ENCODE measurements around the gene ZBTB38.

ZBTB38 gene

GRCh38 chr3:141333836-141334626, 34.3 kb upstream of the ZBTB38 start:
- TF ChIP-seq, protein P1, sequence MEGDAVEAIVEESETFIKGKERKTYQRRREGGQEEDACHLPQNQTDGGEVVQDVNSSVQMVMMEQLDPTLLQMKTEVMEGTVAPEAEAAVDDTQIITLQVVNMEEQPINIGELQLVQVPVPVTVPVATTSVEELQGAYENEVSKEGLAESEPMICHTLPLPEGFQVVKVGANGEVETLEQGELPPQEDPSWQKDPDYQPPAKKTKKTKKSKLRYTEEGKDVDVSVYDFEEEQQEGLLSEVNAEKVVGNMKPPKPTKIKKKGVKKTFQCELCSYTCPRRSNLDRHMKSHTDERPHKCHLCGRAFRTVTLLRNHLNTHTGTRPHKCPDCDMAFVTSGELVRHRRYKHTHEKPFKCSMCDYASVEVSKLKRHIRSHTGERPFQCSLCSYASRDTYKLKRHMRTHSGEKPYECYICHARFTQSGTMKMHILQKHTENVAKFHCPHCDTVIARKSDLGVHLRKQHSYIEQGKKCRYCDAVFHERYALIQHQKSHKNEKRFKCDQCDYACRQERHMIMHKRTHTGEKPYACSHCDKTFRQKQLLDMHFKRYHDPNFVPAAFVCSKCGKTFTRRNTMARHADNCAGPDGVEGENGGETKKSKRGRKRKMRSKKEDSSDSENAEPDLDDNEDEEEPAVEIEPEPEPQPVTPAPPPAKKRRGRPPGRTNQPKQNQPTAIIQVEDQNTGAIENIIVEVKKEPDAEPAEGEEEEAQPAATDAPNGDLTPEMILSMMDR (conservative IDR thresholded peaks at IDR 0.05) = no peak
- TF ChIP-seq ZFX (IDR thresholded peaks at IDR 0.05) = no peak
- no peak overlapping the region for H3K27ac ChIP-seq

GRCh38 chr3:141334627-141335250, 33.6 kb upstream of the ZBTB38 start:
- H3K27ac ChIP-seq = no peak overlapping the region
- no peak for TF ChIP-seq ZFX (IDR thresholded peaks at IDR 0.05)
- TF ChIP-seq, protein P1 (conservative IDR thresholded peaks at IDR 0.05) = no peak

DNA sequence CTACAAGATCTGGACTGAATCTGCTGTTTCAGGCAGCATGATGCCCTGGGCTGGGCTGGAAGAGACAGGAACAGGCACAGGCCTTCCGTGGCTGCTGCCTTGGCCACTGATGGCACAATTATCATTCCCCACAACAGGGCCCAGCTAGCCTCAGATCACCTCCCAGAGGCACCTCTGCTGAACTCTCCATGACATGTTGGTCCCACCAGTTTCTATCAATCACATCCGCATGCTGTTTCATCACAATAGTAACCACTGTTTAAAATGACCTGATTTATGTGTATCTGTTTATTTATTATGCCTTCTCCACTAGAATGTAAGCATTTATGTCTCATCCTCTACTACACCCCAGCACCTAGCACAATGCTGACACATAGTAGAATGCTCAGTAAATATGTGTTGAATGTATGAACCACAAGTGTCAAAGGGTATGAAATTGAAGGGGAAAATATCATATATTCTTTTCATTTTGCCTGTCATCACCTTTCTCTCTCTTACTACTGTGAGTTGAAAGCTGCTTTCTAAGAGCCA, 32.7 kb upstream of the ZBTB38 start:
- H3K27ac ChIP-seq = no peak overlapping the region
- TF ChIP-seq, protein P1 (conservative IDR thresholded peaks at IDR 0.05) = no peak
- no peak for TF ChIP-seq ZFX (IDR thresholded peaks at IDR 0.05)

DNA sequence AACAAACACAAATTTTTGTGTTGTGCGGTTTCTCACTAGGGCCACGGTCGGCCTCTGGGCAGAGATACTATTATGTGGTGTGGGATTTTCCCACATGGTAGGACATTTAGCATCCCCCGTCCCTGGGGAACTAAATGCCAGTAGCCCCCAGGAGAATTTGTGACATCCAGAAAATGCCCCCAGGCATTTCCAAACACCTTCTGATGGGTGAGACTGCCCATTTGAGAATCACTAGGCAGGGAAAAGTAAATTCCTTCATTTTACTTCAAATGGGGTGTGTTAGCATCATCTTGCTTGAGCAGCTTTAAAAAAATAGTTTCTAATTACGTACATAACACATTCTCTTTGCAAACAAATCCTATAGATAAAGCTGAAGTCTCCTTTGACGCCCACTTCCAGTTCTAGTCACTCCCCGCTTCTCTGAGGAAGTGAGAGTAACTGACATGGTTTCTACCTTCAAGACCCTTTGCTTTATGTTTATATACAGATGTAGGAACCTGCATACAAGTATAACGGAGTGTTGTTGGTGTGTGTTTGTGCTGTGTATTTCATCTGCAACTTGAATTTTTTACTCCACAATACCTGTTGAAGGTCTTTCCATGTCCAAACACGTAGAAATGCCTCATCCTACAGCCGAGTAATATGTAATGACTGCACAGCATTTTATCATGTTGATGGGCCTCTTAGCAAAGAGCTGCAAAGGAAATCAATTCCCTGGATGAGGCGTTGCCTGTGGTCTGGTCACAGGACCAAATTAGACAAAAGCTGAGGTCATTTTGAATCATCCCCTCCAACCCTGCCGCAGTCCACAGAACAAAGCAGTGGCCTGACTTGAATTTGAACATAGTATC, 31.4 kb upstream of the ZBTB38 start:
- TF ChIP-seq ZFX (IDR thresholded peaks at IDR 0.05) = no peak
- TF ChIP-seq, protein P1 (conservative IDR thresholded peaks at IDR 0.05) = no peak
- H3K27ac ChIP-seq = no peak overlapping the region

DNA sequence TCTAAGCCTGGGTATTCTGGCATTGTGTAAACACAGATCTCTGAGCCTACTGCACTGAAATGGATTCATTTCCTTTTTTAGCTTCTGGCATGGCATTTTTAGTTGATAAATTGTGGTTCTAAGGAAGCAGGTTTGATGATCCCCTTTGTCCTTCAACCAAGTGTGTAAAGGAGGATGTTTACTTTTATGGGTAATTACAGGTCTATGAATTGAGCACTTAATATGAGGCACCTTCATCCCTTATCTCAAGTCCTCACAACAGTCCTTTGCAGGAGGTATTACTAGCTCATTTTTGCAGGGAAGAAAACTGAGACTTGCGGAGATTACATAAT, 30.8 kb upstream of the ZBTB38 start:
- no peak for TF ChIP-seq ZFX (IDR thresholded peaks at IDR 0.05)
- TF ChIP-seq, protein P1 (conservative IDR thresholded peaks at IDR 0.05) = no peak

GRCh38 chr3:141337991-141338390, 30.3 kb upstream of the ZBTB38 start:
- H3K27ac ChIP-seq = no peak overlapping the region
- TF ChIP-seq, protein P1 (conservative IDR thresholded peaks at IDR 0.05) = no peak
- no peak for TF ChIP-seq ZFX (IDR thresholded peaks at IDR 0.05)

More for the DNA sequence above, 30.8 kb upstream of the ZBTB38 start:
- no peak overlapping the region for H3K27ac ChIP-seq
